SH-SY5Y (cell line): ENCODE data around the gene ADGRA3.

Experiments
- GATA2 ChIP-seq: IDR thresholded peaks from 2 replicates; pipeline ENCODE4 v1.6.1; 2011; ENCODE audit warnings: mild to moderate bottlenecking, low read depth, low read length
- GATA3 ChIP-seq: IDR thresholded peaks from 2 replicates; pipeline ENCODE4 v1.6.1; 2011; ENCODE audit warnings: low read depth, mild to moderate bottlenecking, low read length, moderate library complexity

- TF ChIP-seq GATA2, result no peak
- TF ChIP-seq GATA3, result no peak
Observed at GRCh38 chr4:22473268-22473667, 42.6 kb downstream of the ADGRA3 start.
